ENCODE measurements around the gene MUSTN1. TPM values are rescaled to one million over a fixed set of nuclear protein-coding genes. Genes with fewer than 3 reads are reported as not detected.

MUSTN1 gene
- total RNA-seq, 4 donors from 2014 or later = 5.5 to 13.1 (median 7.9) TPM

DNA sequence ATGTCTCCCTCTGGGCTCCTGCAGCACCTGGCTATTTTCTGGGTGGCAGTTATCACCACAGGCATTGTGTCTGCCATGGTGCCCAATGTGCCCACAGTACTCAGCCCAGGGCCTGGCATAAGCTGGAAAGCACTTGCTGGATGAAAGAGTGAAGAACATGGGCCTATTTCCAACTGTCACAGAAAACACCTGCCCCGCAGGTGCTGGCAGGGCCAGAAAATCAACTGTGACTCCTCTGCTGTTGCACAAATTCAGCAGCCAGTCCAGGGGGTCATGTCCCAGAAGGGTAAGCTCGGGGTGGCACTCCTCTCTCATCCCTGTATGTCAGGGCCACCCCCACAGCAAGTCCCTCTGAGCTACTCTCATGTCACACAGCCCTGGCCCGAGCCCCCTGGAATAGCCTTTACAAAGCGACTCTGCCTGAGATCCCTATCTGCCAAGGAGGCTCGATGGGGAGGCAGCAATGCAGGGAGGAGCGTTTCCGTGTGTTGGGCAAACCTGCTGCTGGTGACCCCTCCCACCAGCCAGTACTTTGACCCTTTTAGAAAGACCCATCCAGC, 23.3 kb downstream of the MUSTN1 start:
- DNase-seq (ENCODE audit: low spot score in 2 of 2) = no peak
- WGBS, 2 donors = 78 to 80% methylated on average over 6 to 7 of the region's 7 CpGs
- no peak for TF ChIP-seq POLR2A (IDR thresholded peaks at IDR 0.05)
- TF ChIP-seq CTCF (IDR thresholded peaks at IDR 0.05) = no peak

GRCh38 chr3:52810923-52811322, 23.9 kb downstream of the MUSTN1 start:
- WGBS, 2 donors = 90% methylated on average over 11 of the region's 11 CpGs
- no peak for DNase-seq (ENCODE audit: low spot score in 2 of 2)

More for the DNA sequence above, 23.3 kb downstream of the MUSTN1 start:
- H3K4me3 ChIP-seq (ENCODE audit: low read depth, poor library complexity, severe bottlenecking) = no peak overlapping the region
- intact Hi-C loops (cut with DNase I; ENCODE audit: low total_unique reads) = no loop called here

GRCh38 chr3:52809662-52810377, 25.0 kb downstream of the MUSTN1 start:
- no peak for DNase-seq (ENCODE audit: low spot score in 2 of 2)
- no peak overlapping the region for H3K4me3 ChIP-seq (ENCODE audit: low read depth, poor library complexity, severe bottlenecking)
- 67 to 68% methylated on average over 7 of the region's 7 CpGs for WGBS, 2 donors
- intact Hi-C loops (cut with DNase I; ENCODE audit: low total_unique reads) = no loop called here
- TF ChIP-seq CTCF (IDR thresholded peaks at IDR 0.05) (no peak), POLR2A (IDR thresholded peaks at IDR 0.05) (no peak)

More at GRCh38 chr3:52810923-52811322, 23.9 kb downstream of the MUSTN1 start:
- H3K4me3 ChIP-seq (ENCODE audit: low read depth, poor library complexity, severe bottlenecking) = no peak overlapping the region
- intact Hi-C loops (cut with DNase I; ENCODE audit: low total_unique reads) = no loop called here
- TF ChIP-seq POLR2A (IDR thresholded peaks at IDR 0.05) (no peak), CTCF (IDR thresholded peaks at IDR 0.05) (no peak)

DNA sequence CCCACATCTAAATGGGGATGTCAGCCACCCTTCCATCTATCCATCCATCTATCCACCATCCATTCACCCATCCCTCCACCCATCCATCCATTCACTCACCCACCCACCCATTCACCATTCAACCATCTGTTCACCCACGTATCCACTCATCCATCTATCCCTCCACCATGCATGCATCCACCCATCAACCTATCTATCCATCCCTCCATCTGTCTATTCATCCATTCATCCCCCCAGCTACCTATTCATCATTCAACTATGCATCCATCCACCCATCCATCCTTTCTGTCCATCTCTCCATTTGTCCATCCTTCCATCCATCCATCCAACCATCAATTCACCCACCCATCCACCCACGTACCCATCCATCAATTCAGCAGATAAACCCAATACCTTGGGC, 25.7 kb downstream of the MUSTN1 start:
- intact Hi-C loops (cut with DNase I; ENCODE audit: low total_unique reads) = no loop called here
- TF ChIP-seq POLR2A (IDR thresholded peaks at IDR 0.05) = no peak
- no peak for TF ChIP-seq CTCF (IDR thresholded peaks at IDR 0.05)
- H3K4me3 ChIP-seq (ENCODE audit: low read depth, poor library complexity, severe bottlenecking) = no peak overlapping the region
- WGBS, 2 donors = 73 to 86% methylated on average over 2 of the region's 2 CpGs
- DNase-seq (ENCODE audit: low spot score in 2 of 2) = no peak

DNA sequence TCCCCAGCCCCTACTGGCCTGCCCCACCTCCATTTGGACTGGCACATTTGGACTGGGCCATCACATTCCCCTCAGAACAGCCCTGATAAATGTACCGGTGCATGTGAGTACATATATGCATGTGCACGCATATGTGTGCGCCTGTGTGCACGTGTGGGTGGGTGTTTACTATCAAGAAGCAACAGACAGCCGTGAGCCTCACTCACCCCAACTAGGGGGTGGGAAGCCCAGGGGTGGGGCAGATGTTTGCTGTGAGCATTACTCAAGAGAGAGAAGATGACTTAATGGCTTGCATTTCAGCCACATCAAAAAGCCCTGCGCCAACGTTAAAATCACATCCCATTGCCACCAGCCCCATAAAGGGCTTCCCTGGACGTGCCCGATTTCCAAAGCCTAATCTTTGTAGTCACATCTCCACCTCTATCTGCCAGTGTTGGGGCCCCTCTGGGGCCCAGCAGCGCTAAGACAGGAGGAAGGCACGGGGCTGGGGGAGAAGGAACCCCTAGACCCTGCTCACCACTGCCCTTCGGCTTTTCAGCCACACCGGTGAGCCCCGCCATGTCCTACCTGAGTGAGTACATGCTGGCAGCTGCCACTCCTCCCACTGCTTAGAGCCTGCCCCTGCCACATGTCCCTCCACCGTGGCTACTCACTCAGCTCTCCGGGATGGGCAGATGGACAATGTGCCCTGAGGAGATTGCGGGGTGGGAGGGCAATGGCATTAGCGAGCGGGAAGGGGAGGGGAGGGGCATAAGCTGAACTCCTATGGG, 29.4 kb downstream of the MUSTN1 start:
- no peak overlapping the region for H3K4me3 ChIP-seq (ENCODE audit: low read depth, poor library complexity, severe bottlenecking)
- WGBS, 2 donors = 76 to 77% methylated on average over 19 of the region's 19 CpGs
- no peak for DNase-seq (ENCODE audit: low spot score in 2 of 2)
- no peak for TF ChIP-seq POLR2A (IDR thresholded peaks at IDR 0.05)
- no peak for TF ChIP-seq CTCF (IDR thresholded peaks at IDR 0.05)
- intact Hi-C loops (cut with DNase I; ENCODE audit: low total_unique reads) = no loop called here

All from lower leg skin (tissue), 4 donors.